Osteoblast (primary cell): ENCODE data around the gene AAMDC. TPM values are rescaled to one million over a fixed set of nuclear protein-coding genes. Genes with fewer than 3 reads are reported as not detected.
"Not testable (repeated sequence)": the region's sequence is repeated elsewhere in the genome, so short reads cannot be mapped to it uniquely, and the experiment has no call there.

ENCODE experiments used
- DNase-seq: peaks from one replicate; pipeline ENCODE4 v3.0.0; 2011; ENCODE audit warnings: low spot score, mixed read lengths; ENCODE audit not compliant: insufficient read length; ENCODE audit errors: missing footprints
- H2AFZ ChIP-seq: 2 replicates; pipeline ENCODE4 v1.6.0; 2011; ENCODE audit warnings: mild to moderate bottlenecking, low read length
- H3K27ac ChIP-seq: 2 replicates; pipeline ENCODE4 v1.5.1; 2011; ENCODE audit warnings: mild to moderate bottlenecking, low read depth, low read length, moderate library complexity
- H3K27me3 ChIP-seq: 2 replicates; pipeline ENCODE4 v1.6.0; 2012; ENCODE audit warnings: mild to moderate bottlenecking, control low read depth, inconsistent platforms, low read length, moderate library complexity; ENCODE audit not compliant: insufficient read depth
- H3K36me3 ChIP-seq: 2 replicates; pipeline ENCODE4 v1.5.1; 2011; ENCODE audit warnings: mild to moderate bottlenecking, low read length, control low read depth, moderate library complexity; ENCODE audit not compliant: insufficient read depth
- H3K4me1 ChIP-seq: 2 replicates; pipeline ENCODE4 v1.5.1; 2011; ENCODE audit warnings: mild to moderate bottlenecking, low read length, control low read depth, moderate library complexity; ENCODE audit not compliant: insufficient read depth
- H3K4me2 ChIP-seq: 2 replicates; pipeline ENCODE4 v1.6.0; 2011; ENCODE audit warnings: mild to moderate bottlenecking, low read length; ENCODE audit not compliant: insufficient read depth
- H3K4me3 ChIP-seq: fragments of 200-600 bp; sonication (generic); 3 replicates; pipeline ENCODE4 v1.5.1; 2012; ENCODE audit warnings: mild to moderate bottlenecking, low read length, inconsistent platforms; ENCODE audit not compliant: insufficient read depth
- H3K79me2 ChIP-seq: 2 replicates; pipeline ENCODE4 v1.6.0; 2012; ENCODE audit warnings: mild to moderate bottlenecking, low read length, control low read depth, inconsistent platforms; ENCODE audit not compliant: insufficient read depth
- H3K9me3 ChIP-seq: 2 replicates; pipeline ENCODE4 v1.5.1; 2011; ENCODE audit warnings: low read depth, low read length, control low read depth
- H4K20me1 ChIP-seq: 2 replicates; pipeline ENCODE4 v1.6.0; 2012; ENCODE audit warnings: mild to moderate bottlenecking, low read length, control low read depth; ENCODE audit not compliant: insufficient read depth
- CTCF ChIP-seq: IDR thresholded peaks from 2 replicates; pipeline ENCODE4 v1.5.1; 2011; ENCODE audit warnings: mild to moderate bottlenecking, low read depth, low read length, moderate library complexity; ENCODE audit errors: extremely low read depth
- total RNA-seq: library from RNA; depleted of rRNA; stranded (reverse); fragments of >200 nt; gene quantifications from 2 replicates; pipeline ENCODE4 v1.2.3, GENCODE V29; 2012

Gene AAMDC
- total RNA-seq, 1 donor, result 14.8 TPM

- no peak for TF ChIP-seq CTCF
- Histone ChIP-seq H2AFZ (peak overlapping the region; percentile 79), H3K4me3 (peak overlapping the region; percentile 49), H3K4me1 (peaks cover 27% of the 10 kb centered on the region), H3K9me3 (no peaks in the 10 kb centered on the region), H4K20me1 (peaks cover 5% of the 10 kb centered on the region), H3K27me3 (no peaks in the 10 kb centered on the region), H3K79me2 (peaks cover 20% of the 10 kb centered on the region), H3K4me2 (peak overlapping the region; percentile 75), H3K27ac (peak overlapping the region; percentile 36), H3K36me3 (no peaks in the 10 kb centered on the region)
- peak; percentile 90 for DNase-seq
Observed at GRCh38 chr11:77823775-77824174, 2.8 kb downstream of the AAMDC start.

GRCh38 chr11:77828926-77829325 is 8.0 kb downstream of the AAMDC start:
- H3K36me3 ChIP-seq, result no peaks in the 10 kb centered on the region
- DNase-seq, result no peak
- H3K4me2 ChIP-seq, result no peak overlapping the region
- no peaks in the 10 kb centered on the region for H3K9me3 ChIP-seq
- no peaks in the 10 kb centered on the region for H4K20me1 ChIP-seq
- H3K4me3 ChIP-seq, result no peak overlapping the region
- no peaks in the 10 kb centered on the region for H3K79me2 ChIP-seq
- no peak overlapping the region for H2AFZ ChIP-seq
- H3K27me3 ChIP-seq, result no peaks in the 10 kb centered on the region
- peaks cover 5% of the 10 kb centered on the region for H3K4me1 ChIP-seq
- TF ChIP-seq CTCF, result no peak
- H3K27ac ChIP-seq, result no peak overlapping the region

DNA sequence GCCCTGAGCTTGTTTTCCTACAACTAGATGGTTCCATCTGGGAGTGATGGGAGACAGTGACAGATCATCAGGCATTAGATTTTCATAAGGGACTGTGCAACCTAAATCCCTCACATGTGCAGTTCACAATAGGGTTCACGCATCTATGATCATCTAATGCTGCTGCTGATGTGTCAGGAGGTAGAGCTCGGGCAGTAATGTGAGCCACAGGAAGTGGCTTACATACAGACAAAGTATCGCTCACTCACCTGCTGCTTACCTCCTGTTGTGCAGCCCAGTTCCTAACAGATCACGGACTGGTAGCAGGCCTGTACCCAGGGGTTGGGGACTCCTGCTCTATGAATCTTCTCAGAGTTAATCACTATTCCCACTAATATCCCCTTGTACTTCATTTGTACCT is 12.4 kb downstream of the AAMDC start:
- no peaks in the 10 kb centered on the region for H3K27me3 ChIP-seq
- no peak overlapping the region for H2AFZ ChIP-seq
- no peaks in the 10 kb centered on the region for H4K20me1 ChIP-seq
- no peaks in the 10 kb centered on the region for H3K4me1 ChIP-seq
- H3K36me3 ChIP-seq, result no peaks in the 10 kb centered on the region
- no peak overlapping the region for H3K4me2 ChIP-seq
- no peak overlapping the region for H3K4me3 ChIP-seq
- no peaks in the 10 kb centered on the region for H3K79me2 ChIP-seq
- no peak for DNase-seq
- H3K9me3 ChIP-seq, result no peaks in the 10 kb centered on the region
- no peak for TF ChIP-seq CTCF
- no peak overlapping the region for H3K27ac ChIP-seq

DNA sequence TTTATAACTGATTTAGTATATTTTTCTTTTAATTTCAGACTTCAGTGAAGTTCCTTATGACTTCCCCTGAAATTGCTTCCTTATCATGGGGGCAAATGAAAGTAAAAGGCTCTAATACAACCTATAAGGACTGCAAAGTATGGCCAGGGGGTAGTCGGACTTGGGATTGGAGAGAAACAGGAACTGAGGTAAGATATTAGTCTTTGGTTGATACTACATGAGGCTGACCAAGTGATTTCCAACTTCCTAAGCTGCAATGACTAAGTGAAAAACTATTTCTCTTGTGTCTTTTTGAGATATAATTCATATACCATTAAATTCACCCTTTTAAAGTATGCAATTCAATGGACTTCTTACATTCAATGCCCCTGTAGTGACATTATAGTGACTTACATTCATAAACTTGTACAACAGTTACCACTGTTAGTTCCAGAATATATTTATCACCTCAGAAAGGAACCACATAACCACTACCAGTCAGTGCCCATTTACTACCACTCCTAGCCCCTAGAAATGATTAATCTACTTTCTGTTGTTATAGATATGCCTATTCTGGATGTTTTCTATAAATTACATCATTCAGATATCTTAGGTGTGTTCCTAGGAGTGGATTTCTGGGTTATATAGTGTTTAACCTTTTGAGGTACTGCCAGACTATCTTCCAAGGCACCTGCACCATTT is 21.6 kb downstream of the AAMDC start:
- DNase-seq, result peak; percentile 15
- Histone ChIP-seq H3K4me1 (peaks cover 13% of the 10 kb centered on the region), H3K4me3 (no peak overlapping the region), H3K4me2 (peak overlapping the region; percentile 8), H3K9me3 (no peaks in the 10 kb centered on the region), H2AFZ (no peak overlapping the region), H3K36me3 (peaks cover 14% of the 10 kb centered on the region), H3K27ac (peak overlapping the region; percentile 1), H3K79me2 (no peaks in the 10 kb centered on the region), H3K27me3 (no peaks in the 10 kb centered on the region), H4K20me1 (no peaks in the 10 kb centered on the region)
- TF ChIP-seq CTCF, result no peak

- H3K4me3 ChIP-seq, result not testable (repeated sequence)
Observed at GRCh38 chr11:77843700-77844099, 22.8 kb downstream of the AAMDC start.

More at GRCh38 chr11:77843700-77844099, 22.8 kb downstream of the AAMDC start:
- not testable (repeated sequence) for H2AFZ ChIP-seq, H3K4me2 ChIP-seq, H3K27me3 ChIP-seq, DNase-seq, H3K79me2 ChIP-seq, H3K9me3 ChIP-seq, H3K27ac ChIP-seq, H4K20me1 ChIP-seq
- H3K4me1 ChIP-seq, result peaks cover 13% of the 10 kb centered on the region
- peaks cover 14% of the 10 kb centered on the region for H3K36me3 ChIP-seq
